Measurements from ENCODE around the gene PTPRG.
A peak's percentile ranks its signal among the peaks of the same experiment; 100 is the strongest.

PTPRG gene

DNA sequence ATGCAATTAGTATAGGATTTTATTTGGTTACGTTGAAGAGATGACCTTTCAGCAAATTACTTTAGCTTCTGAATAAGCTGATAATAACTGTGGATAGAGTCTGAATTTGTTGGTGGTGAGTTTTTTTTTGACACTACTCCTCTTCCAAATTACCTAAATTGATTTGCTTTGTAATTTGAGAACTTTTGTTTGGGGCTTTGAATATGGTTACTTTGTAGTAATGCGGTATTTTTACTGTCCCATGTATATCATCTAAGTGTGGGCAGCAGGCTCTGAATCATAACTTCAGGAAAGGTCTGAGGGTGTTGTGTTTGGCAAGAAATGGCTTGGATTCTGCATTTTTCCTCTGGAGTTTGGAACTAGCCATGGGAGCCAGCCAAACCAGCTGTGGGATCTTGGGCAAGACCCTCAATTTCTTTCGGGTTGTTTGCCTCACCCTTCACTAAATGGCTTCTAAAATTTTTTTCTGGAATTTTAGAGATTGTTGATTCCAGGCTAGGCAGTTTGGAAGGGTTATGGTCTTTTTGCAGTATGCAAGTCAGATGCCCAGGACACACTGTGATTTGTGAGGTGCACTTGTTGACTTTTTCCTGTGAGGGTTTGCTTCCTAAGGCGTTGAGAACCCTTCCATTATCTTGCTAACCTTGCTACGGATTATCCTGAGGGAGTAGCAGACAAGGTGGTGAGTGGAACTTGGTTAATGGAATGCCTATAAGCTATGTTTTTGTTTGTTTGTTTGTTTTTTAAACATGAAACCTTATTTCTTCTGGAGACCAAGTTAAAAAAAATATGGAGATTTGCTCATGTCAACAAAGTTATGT, 10.4 kb downstream of the PTPRG start:
- TF ChIP-seq, protein P1, sequence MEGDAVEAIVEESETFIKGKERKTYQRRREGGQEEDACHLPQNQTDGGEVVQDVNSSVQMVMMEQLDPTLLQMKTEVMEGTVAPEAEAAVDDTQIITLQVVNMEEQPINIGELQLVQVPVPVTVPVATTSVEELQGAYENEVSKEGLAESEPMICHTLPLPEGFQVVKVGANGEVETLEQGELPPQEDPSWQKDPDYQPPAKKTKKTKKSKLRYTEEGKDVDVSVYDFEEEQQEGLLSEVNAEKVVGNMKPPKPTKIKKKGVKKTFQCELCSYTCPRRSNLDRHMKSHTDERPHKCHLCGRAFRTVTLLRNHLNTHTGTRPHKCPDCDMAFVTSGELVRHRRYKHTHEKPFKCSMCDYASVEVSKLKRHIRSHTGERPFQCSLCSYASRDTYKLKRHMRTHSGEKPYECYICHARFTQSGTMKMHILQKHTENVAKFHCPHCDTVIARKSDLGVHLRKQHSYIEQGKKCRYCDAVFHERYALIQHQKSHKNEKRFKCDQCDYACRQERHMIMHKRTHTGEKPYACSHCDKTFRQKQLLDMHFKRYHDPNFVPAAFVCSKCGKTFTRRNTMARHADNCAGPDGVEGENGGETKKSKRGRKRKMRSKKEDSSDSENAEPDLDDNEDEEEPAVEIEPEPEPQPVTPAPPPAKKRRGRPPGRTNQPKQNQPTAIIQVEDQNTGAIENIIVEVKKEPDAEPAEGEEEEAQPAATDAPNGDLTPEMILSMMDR (IDR thresholded peaks at IDR 0.05): no peak

DNA sequence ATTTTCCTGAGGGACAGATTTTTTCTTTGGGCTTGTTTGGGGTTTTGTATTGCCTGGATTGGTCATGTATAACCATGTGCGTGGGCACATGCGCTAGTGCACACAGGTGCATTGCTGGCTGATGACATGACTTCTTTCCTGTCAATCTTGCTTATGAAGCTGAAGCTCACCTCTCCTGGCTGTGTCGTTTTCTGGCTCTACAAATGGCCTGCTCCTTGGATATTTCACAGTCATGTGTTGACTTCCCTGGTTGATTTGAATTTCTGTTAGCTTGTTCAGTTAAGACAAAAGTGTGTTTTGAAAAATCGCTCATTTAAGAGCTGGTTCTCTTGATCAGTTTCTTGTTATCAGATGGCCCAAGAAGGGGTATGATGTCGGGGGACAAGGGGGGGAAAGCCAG, 11.5 kb downstream of the PTPRG start:
- no peak for DNase-seq
- peaks cover 49% of the 10 kb centered on the region for H3K36me3 Mint-ChIP-seq (ENCODE audit: low read depth)
- no peak overlapping the region for H3K4me3 Mint-ChIP-seq
- H3K9me3 Mint-ChIP-seq: peaks cover 20% of the 10 kb centered on the region
- H3K27ac Mint-ChIP-seq: peak overlapping the region; percentile 28
- TF ChIP-seq, protein P1 (IDR thresholded peaks at IDR 0.05): no peak
- no peaks in the 10 kb centered on the region for H3K27me3 Mint-ChIP-seq (ENCODE audit: low read depth, poor library complexity)
- peaks cover 63% of the 10 kb centered on the region for H3K4me1 Mint-ChIP-seq

More for the DNA sequence above, 10.4 kb downstream of the PTPRG start:
- DNase-seq: no peak
- peak overlapping the region; percentile 90 for H3K27ac Mint-ChIP-seq
- peak overlapping the region; percentile 4 for H3K4me3 Mint-ChIP-seq
- peaks cover 67% of the 10 kb centered on the region for H3K4me1 Mint-ChIP-seq
- peaks cover 46% of the 10 kb centered on the region for H3K36me3 Mint-ChIP-seq (ENCODE audit: low read depth)
- H3K27me3 Mint-ChIP-seq (ENCODE audit: low read depth, poor library complexity): no peaks in the 10 kb centered on the region
- H3K9me3 Mint-ChIP-seq: peaks cover 20% of the 10 kb centered on the region

DNA sequence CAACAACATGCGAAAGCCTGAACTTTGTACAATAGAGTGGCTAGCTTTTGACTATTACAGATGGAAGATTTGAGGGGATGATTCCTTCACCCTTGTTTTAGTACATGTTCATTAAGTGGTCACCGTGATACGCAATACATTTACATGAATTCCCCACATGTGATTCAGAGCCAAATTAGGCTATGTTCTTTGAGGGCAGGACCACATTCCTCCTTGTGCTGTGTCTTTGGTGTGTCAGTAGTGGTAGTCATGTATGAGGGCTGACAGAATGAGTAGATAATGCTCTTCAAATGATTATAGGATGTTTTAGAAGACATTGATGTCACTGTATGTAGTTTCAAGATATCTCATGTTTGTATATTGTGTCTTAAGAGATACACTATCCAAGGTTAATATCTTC, 12.1 kb downstream of the PTPRG start:
- no peak overlapping the region for H3K4me3 Mint-ChIP-seq
- peaks cover 20% of the 10 kb centered on the region for H3K9me3 Mint-ChIP-seq
- TF ChIP-seq, protein P1 (IDR thresholded peaks at IDR 0.05): no peak

DNA sequence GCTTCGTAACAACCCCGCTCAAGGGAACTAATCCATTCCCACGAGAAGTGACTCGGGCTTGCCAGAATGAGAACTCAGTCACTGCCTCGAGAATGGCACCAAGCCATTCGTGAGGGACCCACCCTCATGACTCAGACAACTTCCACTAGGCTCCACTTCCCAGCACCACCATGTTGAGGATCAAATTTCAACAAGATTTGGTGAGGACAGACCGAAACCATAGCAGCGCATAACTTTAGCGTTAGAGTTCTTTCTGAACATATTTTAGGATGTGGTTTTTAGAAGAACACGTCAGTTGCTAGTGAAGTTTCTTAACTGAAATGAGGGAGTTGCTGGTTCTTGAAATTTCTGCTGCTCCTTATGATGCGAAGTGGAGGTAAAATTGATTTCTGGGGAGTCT, 13.5 kb downstream of the PTPRG start:
- Mint-ChIP-seq H3K36me3 (ENCODE audit: low read depth) (peaks cover 57% of the 10 kb centered on the region), H3K27me3 (ENCODE audit: low read depth, poor library complexity) (no peaks in the 10 kb centered on the region), H3K27ac (no peak overlapping the region), H3K4me3 (no peak overlapping the region), H3K9me3 (peaks cover 26% of the 10 kb centered on the region), H3K4me1 (peaks cover 58% of the 10 kb centered on the region)
- TF ChIP-seq, protein P1 (IDR thresholded peaks at IDR 0.05): no peak
- no peak for DNase-seq

More for the DNA sequence above, 12.1 kb downstream of the PTPRG start:
- Mint-ChIP-seq H3K27ac (no peak overlapping the region), H3K4me1 (peaks cover 58% of the 10 kb centered on the region), H3K27me3 (ENCODE audit: low read depth, poor library complexity) (no peaks in the 10 kb centered on the region), H3K36me3 (ENCODE audit: low read depth) (peaks cover 46% of the 10 kb centered on the region)
- no peak for DNase-seq

DNA sequence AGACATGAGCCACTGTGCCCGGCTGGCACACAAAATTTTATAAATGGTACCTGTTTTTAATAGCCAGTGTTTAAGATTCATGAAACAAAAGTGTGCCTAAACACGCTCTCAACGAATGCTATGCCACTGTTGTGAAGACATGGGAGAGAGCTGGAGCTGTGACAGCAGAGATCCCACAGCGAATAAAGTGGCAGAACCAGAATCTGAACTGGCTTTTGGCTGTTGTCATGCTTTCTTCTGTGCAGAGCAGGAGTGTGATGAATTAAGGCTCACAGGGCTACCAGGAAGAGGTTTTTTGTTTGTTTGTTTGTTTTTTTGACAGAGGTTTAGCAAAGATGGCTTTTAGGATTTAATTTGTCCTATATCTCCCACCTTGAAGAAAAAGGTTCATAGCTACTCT, 14.5 kb downstream of the PTPRG start:
- Mint-ChIP-seq H3K27me3 (ENCODE audit: low read depth, poor library complexity) (no peaks in the 10 kb centered on the region), H3K36me3 (ENCODE audit: low read depth) (peaks cover 52% of the 10 kb centered on the region), H3K27ac (peak overlapping the region; percentile 34), H3K4me3 (no peak overlapping the region), H3K9me3 (peaks cover 26% of the 10 kb centered on the region), H3K4me1 (peaks cover 58% of the 10 kb centered on the region)
- TF ChIP-seq, protein P1 (IDR thresholded peaks at IDR 0.05): no peak
- no peak for DNase-seq

DNA sequence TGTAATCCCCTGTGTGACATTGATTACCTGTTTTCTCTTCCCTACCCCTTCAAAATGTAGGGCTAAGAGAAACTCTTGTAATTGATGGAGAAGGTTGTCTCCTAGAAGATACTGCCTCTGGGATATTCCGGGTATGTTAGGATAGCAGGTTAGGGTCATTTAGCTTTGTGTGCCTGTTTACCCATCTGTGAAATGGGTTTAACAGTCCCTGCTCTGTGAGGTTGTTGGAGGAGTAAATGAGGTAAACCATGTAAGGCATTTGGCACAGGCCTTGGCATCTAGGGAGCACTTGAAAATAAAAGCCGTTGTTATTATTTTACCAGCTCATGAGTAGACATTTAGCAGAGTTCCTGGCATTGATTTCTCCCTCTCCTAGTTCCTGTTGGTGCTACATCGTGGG, 16.4 kb downstream of the PTPRG start:
- TF ChIP-seq, protein P1 (IDR thresholded peaks at IDR 0.05): no peak
- Mint-ChIP-seq H3K27ac (no peak overlapping the region), H3K4me3 (no peak overlapping the region), H3K4me1 (peaks cover 59% of the 10 kb centered on the region), H3K9me3 (peaks cover 26% of the 10 kb centered on the region), H3K27me3 (ENCODE audit: low read depth, poor library complexity) (no peaks in the 10 kb centered on the region), H3K36me3 (ENCODE audit: low read depth) (peaks cover 41% of the 10 kb centered on the region)
- no peak for DNase-seq

Data from nephron progenitor cell (in vitro differentiated cells).